ENCODE results near the gene RIMS4. TPM values are rescaled to one million over a fixed set of nuclear protein-coding genes. Genes with fewer than 3 reads are reported as not detected.

Gene RIMS4
- total RNA-seq, 1 experiment from 2014 or later = 16.3 TPM

DNA sequence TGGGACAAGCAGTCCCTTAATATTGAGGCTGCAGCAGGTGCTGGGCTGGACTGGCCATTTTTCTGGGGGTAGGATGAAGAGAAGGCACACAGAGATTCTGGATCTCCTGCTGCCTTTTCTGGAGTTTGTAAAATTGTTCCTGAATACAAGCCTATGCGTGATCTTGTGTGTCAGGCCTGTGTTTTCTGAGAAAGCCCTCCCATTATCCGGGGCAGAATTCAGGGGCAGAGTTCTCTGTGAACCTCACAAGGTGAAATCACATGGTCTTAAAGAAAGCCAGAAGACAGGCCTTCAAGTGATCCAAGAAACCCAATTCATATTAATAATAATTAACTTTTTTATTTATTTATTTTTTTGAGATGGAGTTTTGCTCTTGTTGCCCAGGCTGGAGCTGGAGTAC lies 82.7 kb downstream of the RIMS4 start:
- H3K23ac ChIP-seq (ENCODE audit: insufficient read length, low read depth, low read length) = no peak overlapping the region
- no peak overlapping the region for H3T11ph ChIP-seq (ENCODE audit: low read length)
- H3K79me1 ChIP-seq (ENCODE audit: insufficient read depth, low read depth, low read length, poor library complexity, severe bottlenecking) = no peaks in the 10 kb centered on the region
- no peaks in the 10 kb centered on the region for H3K27me3 Mint-ChIP-seq (ENCODE audit: low read depth)
- no peaks in the 10 kb centered on the region for H3K27me3 ChIP-seq (ENCODE audit: insufficient read depth, low read length)
- H3K4ac ChIP-seq (ENCODE audit: low read depth, low read length) = no peak overlapping the region
- no peak overlapping the region for H2BK5ac ChIP-seq (ENCODE audit: insufficient read length, low read length)
- H2BK12ac ChIP-seq (ENCODE audit: insufficient read length, low read depth, low read length) = no peak overlapping the region
- no peak overlapping the region for H3K4me3 Mint-ChIP-seq
- no peak overlapping the region for H2AK5ac ChIP-seq (ENCODE audit: insufficient read length, low read length)
- H4K8ac ChIP-seq (replicated peaks; ENCODE audit: insufficient read length, low read depth, low read length) = no peak overlapping the region
- WGBS (ENCODE audit: extremely low coverage, insufficient read length, low lambda C conversion rate) = no CpG with 5 or more reads among the region's 2 CpGs
- TF ChIP-seq, protein P1, sequence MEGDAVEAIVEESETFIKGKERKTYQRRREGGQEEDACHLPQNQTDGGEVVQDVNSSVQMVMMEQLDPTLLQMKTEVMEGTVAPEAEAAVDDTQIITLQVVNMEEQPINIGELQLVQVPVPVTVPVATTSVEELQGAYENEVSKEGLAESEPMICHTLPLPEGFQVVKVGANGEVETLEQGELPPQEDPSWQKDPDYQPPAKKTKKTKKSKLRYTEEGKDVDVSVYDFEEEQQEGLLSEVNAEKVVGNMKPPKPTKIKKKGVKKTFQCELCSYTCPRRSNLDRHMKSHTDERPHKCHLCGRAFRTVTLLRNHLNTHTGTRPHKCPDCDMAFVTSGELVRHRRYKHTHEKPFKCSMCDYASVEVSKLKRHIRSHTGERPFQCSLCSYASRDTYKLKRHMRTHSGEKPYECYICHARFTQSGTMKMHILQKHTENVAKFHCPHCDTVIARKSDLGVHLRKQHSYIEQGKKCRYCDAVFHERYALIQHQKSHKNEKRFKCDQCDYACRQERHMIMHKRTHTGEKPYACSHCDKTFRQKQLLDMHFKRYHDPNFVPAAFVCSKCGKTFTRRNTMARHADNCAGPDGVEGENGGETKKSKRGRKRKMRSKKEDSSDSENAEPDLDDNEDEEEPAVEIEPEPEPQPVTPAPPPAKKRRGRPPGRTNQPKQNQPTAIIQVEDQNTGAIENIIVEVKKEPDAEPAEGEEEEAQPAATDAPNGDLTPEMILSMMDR (conservative IDR thresholded peaks at IDR 0.05) = no peak
- H3K79me2 ChIP-seq (ENCODE audit: insufficient read depth, low read length) = no peaks in the 10 kb centered on the region
- no peak overlapping the region for H3K14ac ChIP-seq (ENCODE audit: insufficient read depth, low read length)
- no peaks in the 10 kb centered on the region; the same call in 1 of the 2 replicates for H3K4me1 ChIP-seq (ENCODE audit: insufficient read depth, low read length)
- no peak overlapping the region for H3K56ac ChIP-seq (ENCODE audit: insufficient read length, low read depth, low read length)
- no peaks in the 10 kb centered on the region for H4K20me1 ChIP-seq (ENCODE audit: control insufficient read depth, insufficient read depth, insufficient read length)
- peak overlapping the region in 1 of 3 experiments; percentile 58; a peak in 1 of 7 replicates for H3K27ac Mint-ChIP-seq
- H3K4me2 ChIP-seq (ENCODE audit: insufficient read depth, insufficient read length, low read length) = no peak overlapping the region
- H3K4me1 Mint-ChIP-seq = peaks cover 29 to 34% of the 10 kb centered on the region in 2 experiments
- no peaks in the 10 kb centered on the region for H3K9me3 Mint-ChIP-seq
- no peak overlapping the region for H3K18ac ChIP-seq (ENCODE audit: insufficient read length, low read depth, low read length)
- no peak overlapping the region for H3K9ac ChIP-seq (ENCODE audit: extremely low read depth, insufficient read length, low read length)
- H2BK15ac ChIP-seq (ENCODE audit: low read depth, low read length) = no peak overlapping the region
- H2BK120ac ChIP-seq (ENCODE audit: low read depth, low read length, poor library complexity, severe bottlenecking) = no peak overlapping the region
- H3K9me3 ChIP-seq (ENCODE audit: control insufficient read depth, low read depth, low read length) = no peaks in the 10 kb centered on the region
- H3K23me2 ChIP-seq (ENCODE audit: insufficient read length, low read depth, low read length, poor library complexity, severe bottlenecking) = no peaks in the 10 kb centered on the region
- no peak overlapping the region for H4K91ac ChIP-seq (ENCODE audit: insufficient read length, low read depth, low read length)
- H3K27ac ChIP-seq (ENCODE audit: insufficient read length, low read depth, low read length) = no peak overlapping the region
- no peak overlapping the region for H2AFZ ChIP-seq (ENCODE audit: low read length)
- DNase-seq = no peak
- H2BK20ac ChIP-seq (ENCODE audit: low read depth, low read length, poor library complexity, severe bottlenecking) = no peak overlapping the region
- no peaks in the 10 kb centered on the region for H3K36me3 Mint-ChIP-seq (ENCODE audit: insufficient read depth in 1 of 3, low read depth in 3 of 3)
- no peak overlapping the region for H4K5ac ChIP-seq (ENCODE audit: insufficient read length, low read depth, low read length)

Measured in H9 (cell line).